ENCODE data around the gene CAMSAP2.
A peak's percentile ranks its signal among the peaks of the same experiment; 100 is the strongest.

The CAMSAP2 gene

DNA sequence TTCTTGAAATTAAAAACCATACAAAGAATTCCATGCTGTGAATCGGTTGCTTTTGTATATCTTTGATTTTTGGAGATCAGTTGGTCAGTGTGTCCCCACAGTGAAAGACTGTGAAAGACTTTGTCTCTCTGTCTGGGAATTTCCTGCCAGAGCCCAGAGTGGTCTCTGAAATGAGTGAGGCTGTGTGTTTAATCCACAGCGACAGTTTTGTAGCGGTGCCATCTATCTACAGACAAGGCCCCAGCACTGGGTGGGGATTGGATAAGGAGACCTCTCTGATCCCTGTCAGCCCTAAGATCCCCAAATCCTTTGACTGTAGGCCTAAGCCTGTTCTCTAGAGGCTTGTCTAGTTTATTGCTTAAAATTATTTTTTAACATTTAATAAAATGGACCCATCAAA, 144.4 kb downstream of the CAMSAP2 start:
- no peak for DNase-seq (ENCODE audit: low spot score)

GRCh38 chr1:200885623-200886402, 147.1 kb downstream of the CAMSAP2 start:
- no peak for DNase-seq (ENCODE audit: low spot score)

DNA sequence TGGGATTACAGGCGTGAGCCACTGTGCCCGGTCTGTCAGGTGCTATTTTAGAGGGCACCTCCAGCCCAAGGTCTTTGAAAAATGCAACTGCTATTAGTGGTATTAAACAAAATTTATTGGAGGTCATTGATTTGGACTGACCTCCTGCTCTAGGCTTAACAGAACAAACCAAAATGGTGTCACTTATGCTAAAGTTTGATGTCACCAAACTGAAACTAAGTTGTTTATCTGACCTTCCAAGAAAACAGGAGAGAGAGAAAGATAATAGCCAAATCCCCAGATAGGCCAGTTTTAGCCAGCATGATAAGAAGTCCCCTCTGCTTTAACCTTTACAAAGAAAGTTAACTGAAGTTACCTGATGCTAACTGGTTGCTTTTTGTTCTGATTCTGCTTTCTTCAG, 147.9 kb downstream of the CAMSAP2 start:
- DNase-seq (ENCODE audit: low spot score): no peak

- no peak for DNase-seq (ENCODE audit: low spot score)
These were observed 148.3 kb downstream of the CAMSAP2 start for GRCh38 chr1:200887036-200887435.

- DNase-seq (ENCODE audit: low spot score): no peak
These were observed 149.2 kb downstream of the CAMSAP2 start for GRCh38 chr1:200887772-200888348.

DNA sequence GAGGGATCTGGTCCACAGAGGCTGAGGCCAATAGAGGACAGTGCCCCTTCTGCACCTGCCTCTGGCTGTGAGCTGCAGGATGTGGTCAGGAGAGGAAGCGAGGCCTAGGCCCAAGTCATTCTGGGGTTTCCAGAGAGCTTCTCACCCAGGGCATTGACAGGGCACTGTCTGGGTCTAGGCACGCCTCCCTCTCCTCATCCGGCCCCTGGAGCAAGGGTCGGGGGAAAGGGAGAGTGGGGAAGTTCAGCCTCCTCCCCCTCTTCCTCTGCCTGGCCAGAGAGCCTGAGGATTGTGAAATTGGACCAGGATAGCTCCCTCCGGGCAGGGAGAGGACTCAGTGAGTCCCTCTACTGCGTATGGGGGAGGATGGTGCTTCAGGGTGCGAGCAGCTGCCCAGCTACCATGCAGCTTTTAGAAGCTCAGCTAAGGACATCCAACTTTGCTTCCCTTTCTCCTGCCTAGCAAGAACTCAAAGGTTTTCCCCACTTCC, 149.7 kb downstream of the CAMSAP2 start:
- peak; percentile 40 for DNase-seq (ENCODE audit: low spot score)

DNA sequence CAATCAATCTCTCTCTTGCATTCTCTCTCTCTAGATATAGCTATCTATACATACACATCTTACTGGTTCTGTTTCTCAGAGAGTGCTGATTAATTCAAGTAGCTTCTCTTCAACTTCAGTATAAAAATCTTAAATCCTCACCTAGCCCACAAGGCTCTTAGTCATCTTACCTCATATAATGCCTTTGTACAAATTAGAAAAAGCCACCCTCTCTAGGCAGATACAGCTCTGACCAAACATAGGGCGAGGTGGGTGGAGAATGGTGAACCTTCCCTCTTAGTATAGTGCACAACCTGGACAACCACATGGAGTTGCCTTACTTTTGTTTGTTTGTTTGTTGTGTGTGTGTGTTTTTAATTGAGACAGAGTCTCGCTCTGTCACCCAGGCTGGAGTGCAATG, 150.9 kb downstream of the CAMSAP2 start:
- no peak for DNase-seq (ENCODE audit: low spot score)

DNA sequence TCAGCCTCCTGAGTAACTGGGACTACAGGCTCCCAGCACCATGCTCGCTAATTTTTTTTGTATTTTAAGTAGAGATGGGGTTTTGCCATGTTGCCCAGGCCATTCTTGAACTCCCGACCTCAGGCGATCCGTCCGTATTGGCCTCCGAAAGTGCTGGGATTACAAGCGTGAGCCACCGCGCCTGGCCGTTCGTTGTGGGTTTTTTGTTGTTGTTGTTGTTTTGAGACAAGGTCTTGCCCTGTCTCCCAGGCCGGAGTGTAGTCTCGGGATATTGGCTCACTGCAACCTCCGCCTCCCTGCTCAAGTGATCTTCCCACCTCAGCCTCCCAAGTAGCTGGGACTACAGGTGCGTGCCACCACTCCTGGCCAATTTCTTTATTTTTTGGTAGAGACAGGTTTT, 151.3 kb downstream of the CAMSAP2 start:
- DNase-seq (ENCODE audit: low spot score): no peak

DNA sequence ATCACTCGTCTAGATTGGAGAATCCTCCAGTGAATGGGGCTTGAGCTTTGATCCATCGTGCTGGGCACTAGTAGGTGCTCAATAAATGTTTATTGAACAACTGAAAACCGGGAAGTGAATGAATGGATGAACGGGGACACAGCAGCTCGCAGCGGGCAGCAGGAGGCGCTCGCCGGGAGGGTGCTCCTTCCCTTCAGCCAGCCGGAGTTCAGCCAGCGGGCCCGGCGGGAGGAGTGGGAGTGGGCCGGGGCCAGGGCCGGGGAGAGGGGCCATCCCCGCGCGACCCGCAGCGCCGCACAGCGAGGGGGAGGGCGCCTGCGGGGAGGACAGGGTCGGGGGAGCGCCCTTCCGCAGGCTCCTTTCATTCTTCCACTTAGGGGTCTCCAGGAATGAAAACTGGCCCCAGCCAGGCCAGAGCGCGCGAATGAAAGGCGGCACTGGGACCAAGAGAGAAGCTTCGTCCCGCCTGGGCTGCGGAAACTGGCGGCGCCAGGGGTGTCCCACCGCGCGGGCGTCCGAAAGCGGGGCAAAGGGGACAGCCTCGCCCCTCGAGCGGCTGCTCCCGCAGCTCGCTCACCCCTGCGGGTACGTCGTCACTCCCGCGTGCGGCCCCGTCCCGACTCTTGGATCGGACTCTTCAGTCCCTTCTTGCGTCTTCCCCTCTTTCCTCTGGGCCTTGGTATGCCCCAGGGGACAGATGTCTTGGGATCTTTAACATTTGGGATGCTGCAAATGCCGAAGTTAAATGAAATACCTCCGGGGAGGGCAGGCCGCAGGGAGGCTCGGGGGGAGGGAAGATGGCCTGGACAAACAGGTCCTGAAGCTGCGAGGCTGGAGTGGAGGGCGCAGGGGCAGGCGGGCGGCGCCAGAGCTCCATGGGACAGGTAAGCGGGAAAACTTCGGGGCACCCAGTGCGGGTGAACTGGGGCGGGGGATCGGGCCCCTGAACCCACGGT, 152.4 kb downstream of the CAMSAP2 start:
- no peak for DNase-seq (ENCODE audit: low spot score)

DNA sequence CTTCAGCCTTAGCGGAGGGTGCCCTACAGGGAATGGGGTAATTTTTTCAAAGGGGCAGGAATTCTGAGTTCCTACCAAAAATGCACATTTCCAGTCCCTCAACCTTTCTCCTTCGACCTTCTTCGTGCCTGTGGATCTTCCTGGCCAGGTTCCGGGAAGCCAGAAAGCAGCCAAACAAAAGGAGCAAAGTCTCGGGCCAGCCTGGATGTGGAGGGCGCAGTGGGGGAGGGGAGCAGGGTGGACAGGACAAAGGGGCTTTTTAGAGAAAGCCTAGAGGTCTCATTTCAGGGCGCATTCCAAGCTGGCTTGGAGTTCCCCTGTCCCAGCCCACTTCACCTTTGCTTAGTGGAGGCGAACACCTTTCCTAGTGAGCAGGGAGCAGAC, 153.1 kb downstream of the CAMSAP2 start:
- DNase-seq (ENCODE audit: low spot score): no peak

DNA sequence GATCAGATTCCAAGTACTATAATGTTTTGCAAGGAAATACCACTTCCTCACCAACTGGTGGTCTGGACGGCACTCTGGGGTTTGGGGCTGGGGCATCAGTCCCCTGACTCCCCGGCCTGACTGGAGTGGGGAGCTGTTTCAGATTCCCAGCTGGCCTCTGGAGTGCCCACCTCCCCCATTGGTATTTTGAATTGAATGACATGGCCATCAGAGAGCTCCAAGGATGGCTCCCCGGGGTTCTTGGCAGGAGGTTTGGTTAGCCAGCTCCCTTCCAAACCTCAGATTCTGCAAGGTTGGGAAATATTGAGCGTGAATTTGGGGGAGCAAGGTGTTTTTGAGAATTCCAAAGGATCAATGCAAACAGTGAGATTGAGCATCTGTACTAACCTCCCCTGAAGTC, 153.9 kb downstream of the CAMSAP2 start:
- DNase-seq (ENCODE audit: low spot score): no peak

GRCh38 chr1:200892958-200893357, 154.3 kb downstream of the CAMSAP2 start:
- no peak for DNase-seq (ENCODE audit: low spot score)

- DNase-seq (ENCODE audit: low spot score): no peak
These were observed 154.8 kb downstream of the CAMSAP2 start for GRCh38 chr1:200893411-200893901.

DNA sequence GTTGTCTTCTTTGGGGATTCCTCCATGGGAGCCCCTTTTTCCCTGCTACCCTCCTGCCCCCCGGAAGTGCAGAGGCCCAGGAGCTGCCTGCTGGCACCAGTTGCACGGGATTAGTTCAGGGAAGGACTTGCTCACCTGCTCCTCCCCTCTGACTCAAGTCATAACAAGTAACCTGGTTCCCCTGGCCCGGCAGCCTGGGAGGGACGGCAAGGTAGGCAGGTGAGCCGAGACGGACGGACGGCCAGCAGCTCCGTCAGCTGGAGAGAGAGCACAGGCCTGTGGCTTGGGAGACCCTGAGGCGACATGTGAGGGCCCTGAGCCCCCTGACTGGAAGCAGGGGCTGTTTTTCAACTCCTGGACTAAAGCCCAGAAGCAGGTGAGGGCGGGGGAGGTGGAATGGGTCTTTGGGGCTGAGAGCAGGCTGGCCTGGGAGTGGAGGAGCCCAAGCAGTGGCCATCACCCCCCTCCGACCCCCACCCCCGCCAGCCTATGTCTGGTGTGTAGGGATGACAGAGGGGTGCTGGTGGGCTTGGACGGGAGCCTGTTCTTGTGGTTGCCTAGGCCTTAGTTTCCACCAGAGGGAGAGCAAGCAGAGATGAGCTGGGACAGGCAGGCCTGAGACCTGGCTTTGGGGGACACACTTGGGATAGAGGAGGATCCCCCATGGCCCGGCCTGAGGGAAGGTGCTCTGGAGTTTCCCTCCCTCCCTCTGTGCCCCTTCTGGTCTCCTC, 156.2 kb downstream of the CAMSAP2 start, which contains the start of gene INAVA:
Gene INAVA, plus strand, starts transcription at position 189 of the 731 bp plus-strand sequence. CDS start 3,501 bp downstream, outside the sequence.
- no peak for DNase-seq (ENCODE audit: low spot score)

DNA sequence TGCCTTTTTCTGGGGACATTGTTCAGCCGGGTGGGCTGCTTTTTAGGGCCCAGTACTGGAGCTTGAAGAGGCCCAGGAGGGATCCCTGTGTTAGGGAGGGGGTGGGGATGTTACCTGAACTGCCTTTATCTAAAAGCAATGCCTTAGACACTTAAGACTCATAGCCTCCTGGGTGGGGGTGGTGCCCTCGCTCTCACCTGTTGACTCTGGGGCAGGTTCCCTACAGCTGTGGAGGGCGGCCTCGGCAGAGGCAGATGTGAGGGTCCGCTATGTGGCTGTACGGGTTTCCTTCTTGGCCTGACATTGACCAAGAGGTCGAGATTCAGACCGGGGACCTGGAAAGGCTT, 156.7 kb downstream of the CAMSAP2 start:
- no peak for DNase-seq (ENCODE audit: low spot score)

- DNase-seq (ENCODE audit: low spot score): no peak
These were observed 157.3 kb downstream of the CAMSAP2 start for GRCh38 chr1:200895801-200896530.

DNA sequence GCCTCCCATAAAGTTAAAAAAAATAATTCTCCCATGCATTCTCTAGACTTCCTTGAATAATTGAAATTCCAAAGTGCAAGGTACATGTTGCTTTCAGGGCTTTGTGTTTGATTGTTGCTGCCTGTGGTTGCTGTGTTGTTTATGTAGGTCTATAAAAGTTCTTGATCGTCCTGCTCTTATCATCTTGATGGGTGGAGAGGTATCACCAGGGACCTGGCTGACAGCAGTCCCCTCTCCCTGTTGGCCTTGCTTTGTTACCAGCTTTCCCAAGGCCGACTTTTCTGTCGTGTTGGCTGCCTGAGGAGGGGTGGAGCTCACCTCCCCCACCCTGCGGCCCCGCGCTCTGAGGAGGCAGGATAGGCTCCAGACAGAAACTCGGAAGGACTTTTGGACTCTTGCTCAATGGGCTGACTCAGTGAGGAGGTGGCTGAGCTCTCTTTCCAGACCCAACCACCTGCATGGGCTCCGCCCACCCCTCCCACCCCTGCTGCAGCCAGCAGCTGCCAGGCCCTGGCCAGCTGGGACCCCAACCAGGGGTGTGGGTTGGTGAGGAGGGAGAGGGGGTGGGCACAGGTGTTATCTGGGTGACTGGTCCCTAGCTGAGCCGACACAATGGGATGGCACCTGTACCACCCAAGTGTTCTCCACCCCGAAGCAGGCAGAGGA, 158.0 kb downstream of the CAMSAP2 start:
- no peak for DNase-seq (ENCODE audit: low spot score)

DNA sequence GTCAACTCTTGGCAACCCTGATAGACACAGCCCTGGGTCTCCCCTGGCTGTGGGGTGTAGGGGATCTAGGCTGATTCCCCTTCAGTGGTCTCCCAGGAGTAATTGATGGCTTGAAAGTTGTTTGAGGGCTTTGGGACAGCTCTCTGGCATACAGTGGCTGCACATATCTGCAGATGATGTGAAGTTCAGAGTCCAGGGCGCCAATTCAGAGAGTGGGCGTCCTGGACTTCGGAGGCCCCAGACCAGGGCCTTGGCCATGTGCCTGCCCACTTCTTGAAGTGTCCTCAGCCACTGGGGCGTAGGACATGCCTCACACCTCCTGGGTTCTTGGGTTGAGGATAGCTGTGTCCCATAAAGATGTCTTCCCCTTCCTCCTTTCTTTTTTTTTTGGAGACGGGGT, 158.6 kb downstream of the CAMSAP2 start:
- DNase-seq (ENCODE audit: low spot score): no peak

- no peak for DNase-seq (ENCODE audit: low spot score)
These were observed 160.3 kb downstream of the CAMSAP2 start for GRCh38 chr1:200899015-200899386.

DNA sequence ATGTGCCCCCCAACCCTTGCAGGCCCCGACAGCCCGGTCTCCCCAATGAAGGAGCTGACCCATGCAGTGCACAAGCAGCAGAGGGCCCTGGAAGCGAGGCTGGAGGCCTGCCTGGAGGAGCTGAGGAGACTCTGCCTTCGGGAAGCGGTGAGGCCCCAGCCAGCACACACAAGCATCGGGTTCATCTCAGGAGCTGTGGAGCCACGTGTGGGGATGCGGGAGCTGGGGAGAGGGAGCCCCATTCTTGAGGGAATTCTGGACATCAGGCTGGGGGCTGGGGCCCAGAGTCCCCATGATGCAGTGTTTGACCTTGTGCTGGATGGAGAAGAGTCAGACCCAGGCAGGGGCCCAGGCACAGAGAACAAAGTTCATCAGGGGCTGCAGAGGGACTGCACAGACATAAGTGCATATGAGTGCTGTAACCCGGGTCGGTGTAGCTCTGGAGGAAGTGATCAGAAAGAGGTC, 160.8 kb downstream of the CAMSAP2 start:
- DNase-seq (ENCODE audit: low spot score): no peak

Data from germinal center (tissue), 1 donor.